ENCODE results near the gene GARS1. TPM values are rescaled to one million over a fixed set of nuclear protein-coding genes. Genes with fewer than 3 reads are reported as not detected.

Gene GARS1
- total RNA-seq, 1 experiment from 2014 or later: 380 TPM

- ChIA-PET POLR2A (no interaction called here), CTCF (no interaction called here)
- Mint-ChIP-seq H3K36me3 (ENCODE audit: insufficient read depth, unreplicated experiment) (peaks cover 73% of the 10 kb centered on the region), H3K9me3 (ENCODE audit: unreplicated experiment) (no peaks in the 10 kb centered on the region), H3K4me1 (ENCODE audit: low read depth, unreplicated experiment) (no peaks in the 10 kb centered on the region), H3K4me3 (ENCODE audit: unreplicated experiment) (no peak overlapping the region), H3K27ac (ENCODE audit: unreplicated experiment) (no peak overlapping the region), H3K27me3 (ENCODE audit: insufficient read depth, unreplicated experiment) (no peaks in the 10 kb centered on the region)
- Histone ChIP-seq H3K27me3 (replicated peaks; ENCODE audit: control insufficient read depth, insufficient read depth, low read length) (no peaks in the 10 kb centered on the region), H3K9me3 (no peaks in the 10 kb centered on the region), H3K36me3 (ENCODE audit: control insufficient read depth, insufficient read depth, low read length) (no peaks in the 10 kb centered on the region), H3K4me3 (ENCODE audit: low read depth, low read length) (no peak overlapping the region), H3K4me1 (no peaks in the 10 kb centered on the region)
- BruUV-seq (replicated peaks): no TSS peak
- no peak for TF ChIP-seq CTCF (IDR thresholded peaks at IDR 0.05; ENCODE audit: insufficient read depth in 1 of 2, low read depth in 1 of 2, low read length in 1 of 2, severe bottlenecking in 1 of 2, unreplicated experiment in 1 of 2)
- intact Hi-C loops (cut with micrococcal nuclease; ENCODE audit: unreplicated experiment): loop anchor here (5.0 kb wide), 1 partner anchor 93 kb away; no protein-coding TSS in a partner anchor
- no peak for DNase-seq
Observed at GRCh38 chr7:30648744-30649540, 54.3 kb downstream of the GARS1 start.

GRCh38 chr7:30649717-30650420 lies 55.2 kb downstream of the GARS1 start:
- no peak for TF ChIP-seq CTCF (IDR thresholded peaks at IDR 0.05; ENCODE audit: insufficient read depth in 1 of 2, low read depth in 1 of 2, low read length in 1 of 2, severe bottlenecking in 1 of 2, unreplicated experiment in 1 of 2)
- Histone ChIP-seq H3K4me1 (no peaks in the 10 kb centered on the region), H3K27me3 (replicated peaks; ENCODE audit: control insufficient read depth, insufficient read depth, low read length) (no peaks in the 10 kb centered on the region), H3K9me3 (no peaks in the 10 kb centered on the region), H3K4me3 (ENCODE audit: low read depth, low read length) (no peak overlapping the region), H3K36me3 (ENCODE audit: control insufficient read depth, insufficient read depth, low read length) (no peaks in the 10 kb centered on the region)
- no peak for DNase-seq
- intact Hi-C loops (cut with micrococcal nuclease; ENCODE audit: unreplicated experiment): loop anchor here (5.0 kb wide), 1 partner anchor 92 kb away; no protein-coding TSS in a partner anchor
- no TSS peak for BruUV-seq (replicated peaks)
- ChIA-PET POLR2A (no interaction called here), CTCF (no interaction called here)
- H3K27me3 Mint-ChIP-seq (ENCODE audit: insufficient read depth, unreplicated experiment): no peaks in the 10 kb centered on the region
- no peak overlapping the region for H3K4me3 Mint-ChIP-seq (ENCODE audit: unreplicated experiment)
- H3K36me3 Mint-ChIP-seq (ENCODE audit: insufficient read depth, unreplicated experiment): peaks cover 70% of the 10 kb centered on the region
- H3K27ac Mint-ChIP-seq (ENCODE audit: unreplicated experiment): no peak overlapping the region
- H3K9me3 Mint-ChIP-seq (ENCODE audit: unreplicated experiment): no peaks in the 10 kb centered on the region
- no peaks in the 10 kb centered on the region for H3K4me1 Mint-ChIP-seq (ENCODE audit: low read depth, unreplicated experiment)

- CTCF ChIA-PET: no interaction called here
- H3K4me3 Mint-ChIP-seq (ENCODE audit: unreplicated experiment): no peak overlapping the region
Observed at GRCh38 chr7:30650421-30650808, 55.7 kb downstream of the GARS1 start.

More at GRCh38 chr7:30650421-30650808, 55.7 kb downstream of the GARS1 start:
- no peaks in the 10 kb centered on the region for H3K9me3 ChIP-seq
- no peak for TF ChIP-seq CTCF (IDR thresholded peaks at IDR 0.05; ENCODE audit: insufficient read depth in 1 of 2, low read depth in 1 of 2, low read length in 1 of 2, severe bottlenecking in 1 of 2, unreplicated experiment in 1 of 2)
- H3K4me3 ChIP-seq (ENCODE audit: low read depth, low read length): no peak overlapping the region
- H3K4me1 ChIP-seq: no peaks in the 10 kb centered on the region
- Mint-ChIP-seq H3K27me3 (ENCODE audit: insufficient read depth, unreplicated experiment) (no peaks in the 10 kb centered on the region), H3K36me3 (ENCODE audit: insufficient read depth, unreplicated experiment) (peaks cover 65% of the 10 kb centered on the region), H3K9me3 (ENCODE audit: unreplicated experiment) (no peaks in the 10 kb centered on the region), H3K27ac (ENCODE audit: unreplicated experiment) (no peak overlapping the region), H3K4me1 (ENCODE audit: low read depth, unreplicated experiment) (no peaks in the 10 kb centered on the region)
- H3K36me3 ChIP-seq (ENCODE audit: control insufficient read depth, insufficient read depth, low read length): no peaks in the 10 kb centered on the region
- POLR2A ChIA-PET: no interaction called here
- intact Hi-C loops (cut with micrococcal nuclease; ENCODE audit: unreplicated experiment): no loop called here
- H3K27me3 ChIP-seq (replicated peaks; ENCODE audit: control insufficient read depth, insufficient read depth, low read length): no peaks in the 10 kb centered on the region
- no TSS peak for BruUV-seq (replicated peaks)
- no peak for DNase-seq
